ENCODE measurements around the gene ACAN. TPM values are rescaled to one million over a fixed set of nuclear protein-coding genes. Genes with fewer than 3 reads are reported as not detected.

ACAN gene
- polyA plus RNA-seq, 1 donor: 4.5 TPM

- no peak for DNase-seq
Observed at GRCh38 chr15:88844749-88845386, 41.6 kb downstream of the ACAN start.

- no peak for DNase-seq
Observed at GRCh38 chr15:88845616-88846015, 42.4 kb downstream of the ACAN start.

- DNase-seq: no peak
Observed at GRCh38 chr15:88847144-88847543, 43.9 kb downstream of the ACAN start.

DNA sequence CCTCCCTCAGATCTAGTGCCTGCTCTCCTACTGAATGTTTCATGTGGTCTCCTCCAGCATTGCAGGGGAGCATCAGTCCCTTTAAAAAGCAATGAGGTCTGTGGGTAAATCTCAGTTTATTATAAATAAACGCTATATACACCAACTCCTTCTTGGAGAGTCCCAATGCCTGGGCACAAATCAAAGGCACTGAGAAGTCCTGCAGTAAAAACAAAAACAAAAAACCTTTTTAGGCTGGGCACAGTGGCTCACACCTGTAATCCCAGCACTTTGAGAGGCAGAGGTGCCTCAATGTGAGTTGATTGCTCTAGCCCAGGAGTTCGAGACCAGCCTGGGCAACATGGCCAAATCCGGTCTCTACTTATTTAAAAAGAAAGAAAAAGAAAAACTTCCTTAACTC is 45.0 kb downstream of the ACAN start:
- DNase-seq: no peak

DNA sequence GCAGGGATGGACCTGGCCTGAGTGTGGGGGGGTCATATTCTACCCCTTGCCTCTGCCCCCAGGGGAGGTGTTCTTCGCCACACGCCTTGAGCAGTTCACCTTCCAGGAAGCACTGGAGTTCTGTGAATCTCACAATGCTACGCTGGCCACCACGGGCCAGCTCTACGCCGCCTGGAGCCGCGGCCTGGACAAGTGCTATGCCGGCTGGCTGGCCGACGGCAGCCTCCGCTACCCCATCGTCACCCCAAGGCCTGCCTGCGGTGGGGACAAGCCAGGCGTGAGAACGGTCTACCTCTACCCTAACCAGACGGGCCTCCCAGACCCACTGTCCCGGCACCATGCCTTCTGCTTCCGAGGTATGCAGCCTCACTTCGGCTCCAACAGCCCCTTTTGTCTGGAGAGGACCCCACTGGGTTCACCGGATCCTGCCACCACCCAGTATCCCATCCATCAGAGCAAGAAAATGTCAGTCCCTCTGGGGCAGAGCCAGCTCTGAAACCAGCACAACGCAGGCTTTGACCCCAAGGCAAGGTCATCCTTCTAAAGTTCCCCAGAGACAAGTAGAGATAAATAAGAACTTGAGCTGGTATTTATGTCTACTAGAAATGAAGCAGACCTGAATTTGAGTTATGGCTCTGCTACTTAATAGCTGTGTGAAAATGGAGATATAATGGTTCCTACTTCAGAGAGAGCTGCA is 46.3 kb downstream of the ACAN start:
- no peak for DNase-seq

DNA sequence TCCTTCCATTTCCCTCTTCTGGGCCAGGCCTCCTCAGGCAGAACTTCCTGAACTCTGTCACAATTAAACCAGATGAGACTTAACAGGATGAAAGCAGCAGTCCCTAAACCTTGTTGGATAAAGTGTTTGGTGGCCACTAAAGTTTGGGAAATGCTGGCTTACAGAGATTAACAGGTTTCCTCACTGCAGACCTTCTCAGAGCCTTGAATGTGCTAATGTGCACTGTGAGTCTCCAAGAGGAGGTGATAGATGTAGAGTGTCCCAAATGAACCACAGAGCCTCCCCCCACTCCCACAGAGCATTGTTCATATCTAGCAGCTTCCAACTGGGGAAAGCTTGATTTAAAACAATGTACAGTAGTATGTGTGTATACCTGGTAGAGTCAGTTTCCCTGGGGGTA is 49.2 kb downstream of the ACAN start:
- no peak for DNase-seq

GRCh38 chr15:88858934-88859333 is 55.7 kb downstream of the ACAN start:
- no peak for DNase-seq

DNA sequence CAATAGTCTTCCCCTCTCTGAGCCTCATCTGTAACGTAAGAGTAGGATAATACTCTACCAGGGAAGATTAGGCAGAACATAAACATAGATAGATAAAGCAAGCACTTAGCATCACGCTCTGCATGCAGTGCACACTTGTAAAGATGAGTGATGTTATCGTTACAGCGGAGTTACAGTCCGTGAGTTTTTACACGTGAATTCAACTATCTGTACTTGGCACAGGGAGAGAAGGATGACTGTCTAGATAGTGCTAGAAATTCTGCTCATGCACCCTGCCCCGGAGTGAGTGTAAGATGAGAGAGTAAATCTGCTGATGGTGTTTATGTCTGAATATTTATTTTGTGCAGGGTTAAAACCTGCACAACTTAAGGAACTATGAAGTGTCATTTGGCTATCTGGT is 56.3 kb downstream of the ACAN start:
- no peak for DNase-seq

GRCh38 chr15:88860212-88860611 is 57.0 kb downstream of the ACAN start:
- no peak for DNase-seq

DNA sequence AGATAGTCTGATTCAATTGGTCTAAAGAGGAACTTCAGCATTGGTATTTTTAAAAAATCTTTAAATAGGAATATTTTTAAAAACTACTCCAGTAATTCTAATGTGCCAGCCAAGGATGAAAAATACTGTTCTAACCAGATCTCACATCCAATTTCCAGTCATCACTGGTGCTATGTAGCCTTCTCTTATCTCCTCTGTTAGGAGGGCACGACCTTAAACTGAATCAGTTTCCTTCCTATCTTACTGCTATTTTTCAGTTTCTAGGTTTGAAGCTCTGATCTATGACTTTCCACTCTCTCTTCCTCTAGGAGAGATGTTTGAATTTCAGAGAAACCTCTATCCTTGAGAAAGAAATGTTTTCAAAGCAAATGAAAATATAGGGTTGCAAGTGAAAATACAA is 60.2 kb downstream of the ACAN start:
- no peak for DNase-seq

DNA sequence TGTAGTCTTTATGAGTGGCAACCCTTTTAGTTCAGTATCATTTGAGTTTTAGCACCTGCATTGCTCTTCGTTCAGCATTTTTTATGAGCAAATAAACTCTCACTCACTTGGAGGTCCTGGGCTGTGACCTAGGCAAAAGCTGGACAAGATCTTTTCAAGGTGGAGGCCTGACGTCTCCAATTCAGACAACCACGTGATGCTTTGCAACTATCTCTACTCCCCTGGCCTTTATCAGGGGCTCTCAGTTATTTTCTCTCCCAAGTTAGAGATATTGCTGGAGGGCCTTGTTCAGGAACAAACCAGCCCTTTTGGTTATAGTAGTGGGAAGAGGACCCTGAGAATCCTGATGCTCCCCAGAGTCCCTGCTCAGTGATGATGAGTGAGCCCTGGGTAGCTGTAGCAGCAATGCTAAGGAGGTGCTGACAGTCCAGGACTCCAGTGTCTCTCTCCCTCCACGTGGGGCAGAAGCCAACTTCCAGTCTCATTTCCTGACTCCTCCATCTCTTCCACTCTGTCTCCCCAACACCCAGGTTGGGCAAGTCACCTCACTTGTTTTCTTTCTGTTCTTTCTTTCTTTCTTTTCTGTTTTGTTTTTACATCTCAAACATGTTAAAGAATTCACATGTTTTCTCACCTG is 61.7 kb downstream of the ACAN start:
- no peak for DNase-seq

- no peak for DNase-seq
Observed at GRCh38 chr15:88865498-88866099, 62.4 kb downstream of the ACAN start.

GRCh38 chr15:88866295-88866881 is 63.2 kb downstream of the ACAN start:
- no peak for DNase-seq

DNA sequence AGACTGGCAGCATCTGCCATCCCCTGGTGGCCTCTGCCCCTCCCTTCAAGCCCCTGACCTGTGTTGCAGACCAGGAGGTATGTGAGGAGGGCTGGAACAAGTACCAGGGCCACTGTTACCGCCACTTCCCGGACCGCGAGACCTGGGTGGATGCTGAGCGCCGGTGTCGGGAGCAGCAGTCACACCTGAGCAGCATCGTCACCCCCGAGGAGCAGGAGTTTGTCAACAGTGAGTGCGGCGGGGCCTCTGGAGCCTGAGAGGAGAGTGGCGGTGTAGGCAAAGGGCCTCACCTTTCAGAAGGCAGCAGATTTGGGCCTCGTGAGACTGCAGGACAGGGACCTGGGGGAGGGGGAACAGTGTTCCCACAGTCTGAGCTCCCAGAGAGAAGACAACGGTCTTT is 68.1 kb downstream of the ACAN start:
- DNase-seq: no peak

- no peak for DNase-seq
Observed at GRCh38 chr15:88872106-88872505, 68.9 kb downstream of the ACAN start.

DNA sequence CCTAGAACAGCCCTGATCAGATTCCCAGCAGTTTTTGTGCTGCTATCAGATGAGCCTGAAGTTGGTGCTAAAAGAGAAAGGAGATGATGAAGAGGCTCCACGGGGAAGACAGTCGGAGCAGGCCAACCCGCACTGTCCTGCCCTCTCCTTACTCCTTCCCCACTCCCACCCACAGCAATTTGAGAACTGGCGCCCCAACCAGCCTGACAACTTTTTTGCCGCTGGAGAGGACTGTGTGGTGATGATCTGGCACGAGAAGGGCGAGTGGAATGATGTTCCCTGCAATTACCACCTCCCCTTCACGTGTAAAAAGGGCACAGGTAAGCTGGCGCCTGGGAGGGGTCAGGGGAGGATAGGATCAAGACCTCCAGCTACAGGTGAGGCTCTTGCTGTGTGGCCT is 69.5 kb downstream of the ACAN start:
- no peak for DNase-seq

DNA sequence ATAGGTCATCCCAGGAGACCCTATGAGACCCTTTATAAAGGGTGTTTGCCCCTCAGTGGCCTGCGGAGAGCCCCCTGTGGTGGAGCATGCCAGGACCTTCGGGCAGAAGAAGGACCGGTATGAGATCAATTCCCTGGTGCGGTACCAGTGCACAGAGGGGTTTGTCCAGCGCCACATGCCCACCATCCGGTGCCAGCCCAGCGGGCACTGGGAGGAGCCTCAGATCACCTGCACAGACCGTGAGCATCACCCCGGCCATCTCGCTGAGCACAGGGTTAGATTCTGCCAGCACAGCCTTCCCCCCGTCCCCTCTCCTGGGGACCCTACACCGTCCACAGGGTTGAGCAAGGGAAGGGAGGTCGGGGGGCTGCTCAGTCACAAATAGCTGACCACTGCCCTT is 70.5 kb downstream of the ACAN start:
- no peak for DNase-seq

GRCh38 chr15:88874275-88874674 is 71.0 kb downstream of the ACAN start:
- DNase-seq: no peak

DNA sequence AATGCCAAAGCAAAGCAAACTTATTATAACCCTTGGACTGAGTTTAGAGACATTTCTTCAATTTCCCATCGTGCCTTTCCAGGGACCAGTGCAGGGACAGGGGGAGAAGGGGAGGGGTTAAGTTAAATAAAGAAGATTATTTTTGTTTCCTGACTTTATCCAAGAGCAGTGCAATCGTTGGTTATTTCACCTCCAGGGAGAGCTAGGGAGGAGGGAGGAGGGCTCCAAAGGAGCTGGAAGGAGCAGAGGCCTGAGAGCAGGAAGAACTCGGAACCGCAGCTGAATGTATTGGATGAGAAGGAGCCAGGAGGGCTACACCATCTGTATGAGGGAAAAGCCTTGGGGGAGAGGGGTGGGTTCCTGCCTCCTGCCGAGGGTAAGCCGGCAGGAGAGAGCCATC is 71.4 kb downstream of the ACAN start:
- DNase-seq: no peak

DNA sequence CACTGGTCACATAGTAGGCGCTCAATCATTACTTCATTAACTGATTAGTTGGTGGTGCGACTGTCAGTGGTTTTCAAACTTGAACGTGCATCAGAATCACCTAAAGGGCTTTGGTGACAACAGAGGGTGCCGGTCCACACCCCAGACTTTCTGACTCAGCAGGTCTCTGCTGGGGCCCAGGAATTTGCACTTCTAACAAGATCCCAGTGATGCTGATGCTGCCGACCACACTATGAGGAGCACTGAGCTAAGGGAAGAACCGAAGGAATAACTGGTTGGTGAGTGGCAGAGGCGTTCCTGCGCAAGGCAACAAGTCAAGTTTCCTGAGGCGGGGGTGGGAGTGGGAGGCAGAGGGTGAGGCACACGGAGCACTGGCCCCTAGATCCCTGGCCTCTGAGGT is 73.3 kb downstream of the ACAN start:
- DNase-seq: no peak

- DNase-seq: no peak
Observed at GRCh38 chr15:88877415-88877814, 74.2 kb downstream of the ACAN start.

- DNase-seq: no peak
Observed at GRCh38 chr15:88877906-88878305, 74.7 kb downstream of the ACAN start.

DNA sequence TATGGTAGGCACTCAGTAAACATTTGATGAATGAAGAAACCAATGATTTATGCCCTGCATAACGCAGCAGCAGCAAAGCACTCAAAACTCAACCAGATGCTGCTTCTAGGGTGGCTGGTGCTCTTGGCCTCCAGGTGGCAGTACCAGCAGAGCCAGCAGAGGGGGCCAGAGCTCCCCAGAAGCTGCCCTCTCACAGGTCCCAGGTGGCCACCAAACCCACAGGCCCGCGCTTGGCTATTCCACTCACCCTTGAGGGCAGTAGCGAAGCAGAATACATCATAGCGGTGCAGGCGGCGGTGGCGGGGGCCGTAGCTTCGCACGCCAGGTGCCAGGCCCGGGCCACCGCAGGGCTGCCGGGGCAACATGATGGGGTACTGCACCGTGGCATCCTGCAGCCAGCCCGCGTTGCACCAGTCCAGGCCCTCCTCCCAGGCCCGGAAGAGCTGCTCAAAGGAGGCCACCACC is 75.5 kb downstream of the ACAN start:
- DNase-seq: no peak
